ENCODE results near the gene MYLIP. TPM values are rescaled to one million over a fixed set of nuclear protein-coding genes. Genes with fewer than 3 reads are reported as not detected.

The MYLIP gene
- total RNA-seq, 1 experiment from 2014 or later = 48.1 TPM

DNA sequence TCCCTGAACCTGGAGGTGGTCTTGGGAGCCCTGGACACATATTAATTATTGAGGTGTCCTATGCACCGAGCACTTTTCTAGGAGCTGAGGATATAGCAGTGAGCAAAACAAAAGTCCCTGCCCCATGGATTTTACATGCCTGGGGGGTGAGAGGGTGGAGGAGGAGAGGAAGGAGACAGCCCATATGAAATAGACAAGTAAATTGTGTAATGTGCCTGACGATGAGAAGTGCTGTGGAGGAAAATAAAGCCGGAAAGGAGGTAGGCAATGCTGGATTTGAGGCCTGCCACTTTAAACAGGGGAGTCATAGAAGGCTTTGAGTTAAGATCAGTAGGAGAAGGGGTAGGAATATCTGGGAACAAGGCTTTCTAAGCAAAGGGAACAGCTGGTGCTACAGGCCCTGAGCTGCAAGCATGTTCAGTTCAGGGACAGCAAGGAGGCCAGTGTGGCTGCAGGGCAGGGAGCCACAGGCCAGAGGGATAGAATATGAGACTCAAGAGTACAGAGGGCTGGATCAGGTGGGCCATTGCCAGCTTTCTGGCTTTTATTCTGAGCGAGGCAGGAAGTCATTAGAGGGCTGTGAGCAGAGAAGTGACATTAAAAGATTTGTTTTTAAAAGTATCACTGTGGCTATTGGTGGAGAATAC lies 19.1 kb upstream of the MYLIP start:
- Histone ChIP-seq H3K9me3 (no peaks in the 10 kb centered on the region), H3K4me1 (peaks cover 43% of the 10 kb centered on the region), H3K27me3 (replicated peaks; ENCODE audit: control insufficient read depth, insufficient read depth, low read length) (no peaks in the 10 kb centered on the region), H3K4me3 (ENCODE audit: low read depth, low read length) (no peak overlapping the region), H3K36me3 (ENCODE audit: control insufficient read depth, insufficient read depth, low read length) (no peaks in the 10 kb centered on the region)
- intact Hi-C loops (cut with micrococcal nuclease; ENCODE audit: unreplicated experiment) = no loop called here
- TF ChIP-seq, protein P1, sequence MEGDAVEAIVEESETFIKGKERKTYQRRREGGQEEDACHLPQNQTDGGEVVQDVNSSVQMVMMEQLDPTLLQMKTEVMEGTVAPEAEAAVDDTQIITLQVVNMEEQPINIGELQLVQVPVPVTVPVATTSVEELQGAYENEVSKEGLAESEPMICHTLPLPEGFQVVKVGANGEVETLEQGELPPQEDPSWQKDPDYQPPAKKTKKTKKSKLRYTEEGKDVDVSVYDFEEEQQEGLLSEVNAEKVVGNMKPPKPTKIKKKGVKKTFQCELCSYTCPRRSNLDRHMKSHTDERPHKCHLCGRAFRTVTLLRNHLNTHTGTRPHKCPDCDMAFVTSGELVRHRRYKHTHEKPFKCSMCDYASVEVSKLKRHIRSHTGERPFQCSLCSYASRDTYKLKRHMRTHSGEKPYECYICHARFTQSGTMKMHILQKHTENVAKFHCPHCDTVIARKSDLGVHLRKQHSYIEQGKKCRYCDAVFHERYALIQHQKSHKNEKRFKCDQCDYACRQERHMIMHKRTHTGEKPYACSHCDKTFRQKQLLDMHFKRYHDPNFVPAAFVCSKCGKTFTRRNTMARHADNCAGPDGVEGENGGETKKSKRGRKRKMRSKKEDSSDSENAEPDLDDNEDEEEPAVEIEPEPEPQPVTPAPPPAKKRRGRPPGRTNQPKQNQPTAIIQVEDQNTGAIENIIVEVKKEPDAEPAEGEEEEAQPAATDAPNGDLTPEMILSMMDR (IDR thresholded peaks at IDR 0.05; ENCODE audit: insufficient read depth in 1 of 2, low read depth in 1 of 2, low read length in 1 of 2, severe bottlenecking in 1 of 2, unreplicated experiment in 1 of 2) = no peak
- no peak overlapping the region for H3K4me3 Mint-ChIP-seq (ENCODE audit: unreplicated experiment)
- H3K9me3 Mint-ChIP-seq (ENCODE audit: unreplicated experiment) = no peaks in the 10 kb centered on the region
- ChIA-PET CTCF (no interaction called here), POLR2A (no interaction called here)
- no peaks in the 10 kb centered on the region for H3K36me3 Mint-ChIP-seq (ENCODE audit: insufficient read depth, unreplicated experiment)
- peaks cover 13% of the 10 kb centered on the region for H3K4me1 Mint-ChIP-seq (ENCODE audit: low read depth, unreplicated experiment)
- no TSS peak for BruUV-seq (replicated peaks)
- DNase-seq = no peak
- no peaks in the 10 kb centered on the region for H3K27me3 Mint-ChIP-seq (ENCODE audit: insufficient read depth, unreplicated experiment)
- peak overlapping the region; percentile 2 for H3K27ac Mint-ChIP-seq (ENCODE audit: unreplicated experiment)

DNA sequence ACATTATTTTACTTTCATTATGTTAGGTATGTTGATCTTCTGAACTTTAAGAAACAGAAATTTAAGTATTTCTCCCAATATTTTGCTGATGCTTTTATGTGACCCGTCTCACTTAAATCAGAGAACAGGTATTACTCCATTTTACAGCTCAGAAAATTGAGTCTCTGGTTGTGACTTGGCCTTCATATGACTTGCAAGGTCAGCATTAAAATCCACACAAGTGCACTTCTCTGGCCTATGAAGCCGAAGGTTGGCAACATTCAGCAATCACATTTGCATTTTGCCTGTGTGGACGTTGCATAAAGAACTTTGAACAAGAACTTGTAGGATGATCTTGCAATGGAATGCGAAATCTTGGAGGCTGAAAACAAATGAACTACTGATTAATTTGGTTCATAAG lies 10.1 kb upstream of the MYLIP start:
- H3K9me3 Mint-ChIP-seq (ENCODE audit: unreplicated experiment) = no peaks in the 10 kb centered on the region
- no peak overlapping the region for H3K4me3 Mint-ChIP-seq (ENCODE audit: unreplicated experiment)
- no TSS peak for BruUV-seq (replicated peaks)
- Histone ChIP-seq H3K4me3 (ENCODE audit: low read depth, low read length) (no peak overlapping the region), H3K27me3 (replicated peaks; ENCODE audit: control insufficient read depth, insufficient read depth, low read length) (no peaks in the 10 kb centered on the region), H3K36me3 (ENCODE audit: control insufficient read depth, insufficient read depth, low read length) (no peaks in the 10 kb centered on the region), H3K4me1 (no peaks in the 10 kb centered on the region), H3K9me3 (no peaks in the 10 kb centered on the region)
- DNase-seq = no peak
- H3K36me3 Mint-ChIP-seq (ENCODE audit: insufficient read depth, unreplicated experiment) = no peaks in the 10 kb centered on the region
- ChIA-PET CTCF (interaction anchor here (1.3 kb wide), 1 partner anchor 10 kb away, joined by 4 read pairs; the partner anchor contains the start of gene MYLIP), POLR2A (interaction anchor here (1.3 kb wide), 1 partner anchor 10 kb away, joined by 3 read pairs; no protein-coding TSS in a partner anchor)
- intact Hi-C loops (cut with micrococcal nuclease; ENCODE audit: unreplicated experiment) = no loop called here
- peaks cover 6% of the 10 kb centered on the region for H3K4me1 Mint-ChIP-seq (ENCODE audit: low read depth, unreplicated experiment)
- TF ChIP-seq, protein P1 (IDR thresholded peaks at IDR 0.05; ENCODE audit: insufficient read depth in 1 of 2, low read depth in 1 of 2, low read length in 1 of 2, severe bottlenecking in 1 of 2, unreplicated experiment in 1 of 2) = no peak
- no peak overlapping the region for H3K27ac Mint-ChIP-seq (ENCODE audit: unreplicated experiment)
- H3K27me3 Mint-ChIP-seq (ENCODE audit: insufficient read depth, unreplicated experiment) = peaks cover 3% of the 10 kb centered on the region

DNA sequence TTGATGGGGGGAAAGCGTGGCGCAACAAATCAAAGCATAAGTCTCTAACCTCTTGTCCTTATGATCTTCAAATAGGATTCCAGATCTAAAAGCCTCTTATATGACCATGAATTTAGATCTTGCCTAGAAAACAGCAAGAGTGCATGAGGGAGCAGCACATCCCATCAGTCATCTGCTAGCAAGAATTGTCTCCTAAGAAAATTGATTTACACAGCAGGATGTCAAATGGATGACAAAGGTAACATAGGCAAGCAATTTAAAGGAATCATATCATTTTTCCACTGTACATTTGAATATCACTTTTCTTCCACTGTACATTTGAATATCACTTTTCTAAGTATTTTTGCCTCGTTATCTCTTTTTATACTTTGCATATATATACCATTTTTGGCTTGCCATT lies 7.5 kb upstream of the MYLIP start:
- peaks cover 6% of the 10 kb centered on the region for H3K4me1 Mint-ChIP-seq (ENCODE audit: low read depth, unreplicated experiment)
- TF ChIP-seq, protein P1 (IDR thresholded peaks at IDR 0.05; ENCODE audit: insufficient read depth in 1 of 2, low read depth in 1 of 2, low read length in 1 of 2, severe bottlenecking in 1 of 2, unreplicated experiment in 1 of 2) = no peak
- no peaks in the 10 kb centered on the region for H3K9me3 ChIP-seq
- ChIA-PET POLR2A (interaction anchor here (0.6 kb wide), 1 partner anchor 8 kb away, joined by 4 read pairs; the partner anchor contains the start of gene MYLIP), CTCF (no interaction called here)
- peaks cover 3% of the 10 kb centered on the region for H3K27me3 Mint-ChIP-seq (ENCODE audit: insufficient read depth, unreplicated experiment)
- no peaks in the 10 kb centered on the region for H3K36me3 ChIP-seq (ENCODE audit: control insufficient read depth, insufficient read depth, low read length)
- H3K27ac Mint-ChIP-seq (ENCODE audit: unreplicated experiment) = no peak overlapping the region
- H3K4me1 ChIP-seq = no peaks in the 10 kb centered on the region
- intact Hi-C loops (cut with micrococcal nuclease; ENCODE audit: unreplicated experiment) = no loop called here
- H3K27me3 ChIP-seq (replicated peaks; ENCODE audit: control insufficient read depth, insufficient read depth, low read length) = no peaks in the 10 kb centered on the region
- no peaks in the 10 kb centered on the region for H3K9me3 Mint-ChIP-seq (ENCODE audit: unreplicated experiment)
- H3K36me3 Mint-ChIP-seq (ENCODE audit: insufficient read depth, unreplicated experiment) = no peaks in the 10 kb centered on the region
- BruUV-seq (replicated peaks) = no TSS peak
- no peak overlapping the region for H3K4me3 Mint-ChIP-seq (ENCODE audit: unreplicated experiment)
- H3K4me3 ChIP-seq (ENCODE audit: low read depth, low read length) = no peak overlapping the region
- no peak for DNase-seq
